ENCODE results near the gene DYTN. TPM values are rescaled to one million over a fixed set of nuclear protein-coding genes. Genes with fewer than 3 reads are reported as not detected.

DYTN gene
- total RNA-seq, 1 experiment from 2014 or later = not detected

- Histone ChIP-seq H3K27ac (ENCODE audit: low read depth, low read length) (no peak overlapping the region), H3K4me3 (replicated peaks in 1 of 2; ENCODE audit: low read depth in 1 of 2, low read length in 2 of 2) (no peak overlapping the region), H3K4me2 (ENCODE audit: low read length) (no peak overlapping the region), H2AFZ (ENCODE audit: low read depth, low read length, poor library complexity, severe bottlenecking) (no peak overlapping the region), H3K79me2 (ENCODE audit: insufficient read depth, low read length) (no peaks in the 10 kb centered on the region), H3K9me2 (ENCODE audit: insufficient read depth) (no peaks in the 10 kb centered on the region), H3K4me1 (ENCODE audit: control insufficient read depth in 1 of 2, insufficient read depth in 2 of 2, low read length in 2 of 2) (no peaks in the 10 kb centered on the region), H4K20me1 (ENCODE audit: insufficient read depth) (no peaks in the 10 kb centered on the region), H3K9ac (ENCODE audit: low read length) (no peak overlapping the region), H3K27me3 (ENCODE audit: insufficient read depth, low read length) (no peaks in the 10 kb centered on the region), H3K9me3 (ENCODE audit: control insufficient read depth in 1 of 2, insufficient read depth in 1 of 2, low read depth in 1 of 2, low read length in 2 of 2) (no peaks in the 10 kb centered on the region), H3K36me3 (ENCODE audit: control insufficient read depth in 1 of 2, insufficient read depth in 2 of 2, low read length in 2 of 2) (no peaks in the 10 kb centered on the region)
- no peak for TF ChIP-seq FOSL1 (IDR thresholded peaks at IDR 0.05; ENCODE audit: low read depth)
- TF ChIP-seq POLR2A (IDR thresholded peaks at IDR 0.05; ENCODE audit: borderline replicate concordance, extremely low read depth, insufficient read depth, insufficient read length) = no peak
- no peak for TF ChIP-seq ZFX (IDR thresholded peaks at IDR 0.05)
- no peak for TF ChIP-seq CBX3 (IDR thresholded peaks at IDR 0.05; ENCODE audit: low read depth)
- no peak for TF ChIP-seq MAX (IDR thresholded peaks at IDR 0.05)
- no peak for TF ChIP-seq EZH2phosphoT487 (IDR thresholded peaks at IDR 0.05; ENCODE audit: borderline replicate concordance)
- no peak for TF ChIP-seq POLR2AphosphoS5 (IDR thresholded peaks at IDR 0.05; ENCODE audit: low read depth, low read length)
- no peak for TF ChIP-seq SIN3A (IDR thresholded peaks at IDR 0.05; ENCODE audit: low read depth)
- no peak for TF ChIP-seq RAD21 (IDR thresholded peaks at IDR 0.05; ENCODE audit: low read depth)
- TF ChIP-seq EGR1 (IDR thresholded peaks at IDR 0.05; ENCODE audit: low read depth) = no peak
- TF ChIP-seq JUND (IDR thresholded peaks at IDR 0.05) = no peak
- RAD21 ChIA-PET (ENCODE audit: low non-redundant PET in 1 of 2, low total read pairs in 2 of 2, uncharacterized antibody in 2 of 2, unreplicated experiment in 2 of 2) = no interaction called here
- no peak for ATAC-seq
- CTCF ChIA-PET = no interaction called here
- no TSS peak for BruUV-seq (replicated peaks)
- POLR2A ChIA-PET = no interaction called here
- intact Hi-C loops (cut with micrococcal nuclease) = loop anchor here (1.0 to 10.0 kb wide), 5 partner anchors 88 to 1349 kb away; no protein-coding TSS in a partner anchor
- DNase-seq (ENCODE audit: low read depth, low spot score) = no peak
These were observed 25.2 kb downstream of the DYTN start for GRCh38 chr2:206692971-206693370.

- TF ChIP-seq CBX3 (IDR thresholded peaks at IDR 0.05; ENCODE audit: low read depth) (no peak), SP1 (IDR thresholded peaks at IDR 0.05; ENCODE audit: low read depth) (no peak), SRF (IDR thresholded peaks at IDR 0.05; ENCODE audit: low read depth) (no peak), CTCF (IDR thresholded peaks at IDR 0.05 in 2 of 3, conservative IDR thresholded peaks at IDR 0.05 in 1 of 3; ENCODE audit: borderline replicate concordance in 1 of 3, insufficient read depth in 1 of 3, low read depth in 2 of 3, low read length in 2 of 3) (no peak), EZH2 (IDR thresholded peaks at IDR 0.05) (no peak), CEBPB (IDR thresholded peaks at IDR 0.05; ENCODE audit: low read depth) (no peak), POLR2AphosphoS5 (IDR thresholded peaks at IDR 0.05; ENCODE audit: low read depth, low read length) (no peak), YY1 (IDR thresholded peaks at IDR 0.05; ENCODE audit: extremely low read depth, insufficient replicate concordance, low read depth, low read length) (no peak), ATF3 (IDR thresholded peaks at IDR 0.05) (no peak), ZNF274 (IDR thresholded peaks at IDR 0.05; ENCODE audit: low read depth, low read length) (no peak)
- H3K4me2 ChIP-seq (ENCODE audit: low read length) = no peak overlapping the region
These were observed 29.2 kb downstream of the DYTN start for GRCh38 chr2:206688990-206689389.

More at GRCh38 chr2:206688990-206689389, 29.2 kb downstream of the DYTN start:
- Histone ChIP-seq H3K36me3 (ENCODE audit: control insufficient read depth in 1 of 2, insufficient read depth in 2 of 2, low read length in 2 of 2) (no peaks in the 10 kb centered on the region), H3K4me3 (replicated peaks in 1 of 2; ENCODE audit: low read depth in 1 of 2, low read length in 2 of 2) (no peak overlapping the region), H4K20me1 (ENCODE audit: insufficient read depth) (no peaks in the 10 kb centered on the region), H3K9me2 (ENCODE audit: insufficient read depth) (no peaks in the 10 kb centered on the region), H3K27ac (ENCODE audit: low read depth, low read length) (no peak overlapping the region), H2AFZ (ENCODE audit: low read depth, low read length, poor library complexity, severe bottlenecking) (no peak overlapping the region), H3K9me3 (ENCODE audit: control insufficient read depth in 1 of 2, insufficient read depth in 1 of 2, low read depth in 1 of 2, low read length in 2 of 2) (no peaks in the 10 kb centered on the region), H3K9ac (ENCODE audit: low read length) (no peak overlapping the region), H3K27me3 (ENCODE audit: insufficient read depth, low read length) (no peaks in the 10 kb centered on the region), H3K79me2 (ENCODE audit: insufficient read depth, low read length) (no peaks in the 10 kb centered on the region), H3K4me1 (ENCODE audit: control insufficient read depth in 1 of 2, insufficient read depth in 2 of 2, low read length in 2 of 2) (no peaks in the 10 kb centered on the region)
- no TSS peak for BruUV-seq (replicated peaks)
- DNase-seq (ENCODE audit: low read depth, low spot score) (no peak), ATAC-seq (no peak)
- ChIA-PET CTCF (no interaction called here), POLR2A (no interaction called here), RAD21 (ENCODE audit: low non-redundant PET in 1 of 2, low total read pairs in 2 of 2, uncharacterized antibody in 2 of 2, unreplicated experiment in 2 of 2) (no interaction called here)
- intact Hi-C loops (cut with micrococcal nuclease) = no loop called here

Data from HCT116 (cell line).